ENCODE results near the gene TCF25. TPM values are rescaled to one million over a fixed set of nuclear protein-coding genes. Genes with fewer than 3 reads are reported as not detected.
A peak's percentile ranks its signal among the peaks of the same experiment; 100 is the strongest.

Gene TCF25
- total RNA-seq, 1 experiment from 2014 or later, result 155 TPM

GRCh38 chr16:89917773-89918452, 44.5 kb downstream of the TCF25 start (continued):
- no peak for TF ChIP-seq ERG (CRISPR knock-in tag; IDR thresholded peaks at IDR 0.05)
- TF ChIP-seq USF1 (CRISPR knock-in tag; IDR thresholded peaks at IDR 0.05), result peak; percentile 60; the same call in 1 of the 2 replicates
- TF ChIP-seq ZNF219 (CRISPR knock-in tag; IDR thresholded peaks at IDR 0.05; ENCODE audit: borderline replicate concordance), result 0 out of 2 replicates have a peak, but pooled peaks have one; percentile 73
- no peak for TF ChIP-seq ZNF416 (CRISPR knock-in tag; IDR thresholded peaks at IDR 0.05)
- TF ChIP-seq ZNF138 (CRISPR knock-in tag; conservative IDR thresholded peaks at IDR 0.05), result 0 out of 2 replicates have a peak, but pooled peaks have one; percentile 86
- no peak for TF ChIP-seq TCF7 (CRISPR knock-in tag; IDR thresholded peaks at IDR 0.05; ENCODE audit: low read depth)
- no peak for TF ChIP-seq PRRX2 (CRISPR knock-in tag; IDR thresholded peaks at IDR 0.05)
- TF ChIP-seq EMX1 (CRISPR knock-in tag; IDR thresholded peaks at IDR 0.05), result no peak
- no peak for TF ChIP-seq NFYB (CRISPR knock-in tag; conservative IDR thresholded peaks at IDR 0.05; ENCODE audit: low read depth)
- no peak for TF ChIP-seq IRF2 (CRISPR knock-in tag; IDR thresholded peaks at IDR 0.05; ENCODE audit: borderline replicate concordance, low read depth)
- no peak for TF ChIP-seq ESRRA (CRISPR knock-in tag; IDR thresholded peaks at IDR 0.05; ENCODE audit: borderline replicate concordance)
- TF ChIP-seq E2F4 (CRISPR knock-in tag; IDR thresholded peaks at IDR 0.05; ENCODE audit: borderline replicate concordance, low read depth), result 0 out of 2 replicates have a peak, but pooled peaks have one; percentile 24
- peak; percentile 47; the same call in 1 of the 2 replicates for TF ChIP-seq TP53 (CRISPR knock-in tag; IDR thresholded peaks at IDR 0.05)
- TF ChIP-seq ZNF317 (CRISPR knock-in tag; IDR thresholded peaks at IDR 0.05; ENCODE audit: borderline replicate concordance, low read depth), result peak; percentile 49; the same call in 1 of the 2 replicates
- TF ChIP-seq SP1 (CRISPR knock-in tag; conservative IDR thresholded peaks at IDR 0.05), result peak; percentile 63
- peak; percentile 18; the same call in 1 of the 2 replicates for TF ChIP-seq ETV6 (CRISPR knock-in tag; IDR thresholded peaks at IDR 0.05)
- TF ChIP-seq ATF3 (CRISPR knock-in tag; conservative IDR thresholded peaks at IDR 0.05), result no peak
- no peak for TF ChIP-seq RORB (CRISPR knock-in tag; IDR thresholded peaks at IDR 0.05)
- TF ChIP-seq ZNF671 (CRISPR knock-in tag; IDR thresholded peaks at IDR 0.05), result no peak
- no peak for TF ChIP-seq SMAD4 (CRISPR knock-in tag; IDR thresholded peaks at IDR 0.05)
- no peak for TF ChIP-seq ZNF396 (CRISPR knock-in tag; IDR thresholded peaks at IDR 0.05; ENCODE audit: borderline replicate concordance)
- no peak for TF ChIP-seq ZNF425 (CRISPR knock-in tag; conservative IDR thresholded peaks at IDR 0.05)
- no peak for TF ChIP-seq NR2C2 (CRISPR knock-in tag; IDR thresholded peaks at IDR 0.05)
- peak; percentile 77; the same call in 1 of the 2 replicates for TF ChIP-seq SMAD3 (CRISPR knock-in tag; IDR thresholded peaks at IDR 0.05; ENCODE audit: borderline replicate concordance)
- no peak for TF ChIP-seq GTF2I (CRISPR knock-in tag; conservative IDR thresholded peaks at IDR 0.05)
- no peak for TF ChIP-seq JAZF1 (CRISPR knock-in tag; IDR thresholded peaks at IDR 0.05)
- no peak for TF ChIP-seq ELF4 (CRISPR knock-in tag; IDR thresholded peaks at IDR 0.05; ENCODE audit: low read depth)
- TF ChIP-seq E2F1 (CRISPR knock-in tag; IDR thresholded peaks at IDR 0.05), result peak; percentile 54; the same call in 1 of the 2 replicates
- peak; percentile 96 for TF ChIP-seq MAX (CRISPR knock-in tag; IDR thresholded peaks at IDR 0.05)
- peak; percentile 74 for TF ChIP-seq HMGXB4 (CRISPR knock-in tag; IDR thresholded peaks at IDR 0.05)
- no peak for TF ChIP-seq JUN (CRISPR knock-in tag; IDR thresholded peaks at IDR 0.05)
